K562 (cell line): Measurements from ENCODE around the gene RAB27B. TPM values are rescaled to one million over a fixed set of nuclear protein-coding genes. Genes with fewer than 3 reads are reported as not detected.

Source experiments
- ATAC-seq: fragments of 200-7000 bp; cut with Tn5 transposase; 3 replicates; pipeline ENCODE4 v1.9.1; 2020; ENCODE audit warnings: moderate library complexity
- BruUV-seq: library from RNA; stranded (reverse); fragments of 400-500 nt; replicated peaks from 2 replicates; lab custom pipeline; 2021; lab: Mats Ljungman, UMichigan
- CTCF ChIA-PET: fragments of 300-600 bp; formaldehyde crosslinking; extraction: SDS; loops from one replicate; lab custom pipeline; 2021; ENCODE audit warnings: low intra/inter-chr PET ratio; lab: Yijun Ruan, JAX
- POLR2A ChIA-PET: fragments of 300-600, 350-650 bp; sonication (Branson Sonifier 250); formaldehyde crosslinking; extraction: SDS; loops from one replicate; lab custom pipeline; 2021; ENCODE audit warnings: antibody characterized with exemption, inconsistent platforms; lab: Yijun Ruan, JAX
- DNase-seq, 4 experiments: peaks; one replicate each; pipeline versions ENCODE4 v3.0.0 to v3.0.0-alpha.2; 2011 to 2018; ENCODE audit warnings: low spot score in 3 of 4, mixed read lengths in 3 of 4; ENCODE audit errors: extremely low read depth in 1 of 4
- FAIRE-seq: peaks from 2 replicates; lab custom pipeline; 2011; peaks lifted over from hg19 to GRCh38; lab: Jason Lieb, UNC
- H2AFZ ChIP-seq: 2 replicates; pipeline ENCODE4 v1.6.0; 2011; ENCODE audit warnings: low read depth, low read length, control low read depth, inconsistent platforms
- H3K27ac ChIP-seq: fragments of 200-600 bp; 3 replicates; pipeline ENCODE4 v1.8.0; 2011; ENCODE audit warnings: low read depth, mild to moderate bottlenecking, control low read depth, inconsistent platforms, low read length, moderate library complexity, mixed read lengths; ENCODE audit errors: extremely low read depth
- H3K27me3 ChIP-seq, 2 experiments: fragments of 300-600 bp in 1 of 2; 2 replicates in 1 of 2; 3 replicates in 1 of 2; pipeline versions ENCODE4 v1.6.0 to v1.8.0; 2011; ENCODE audit warnings: inconsistent platforms in 2 of 2, low read length in 2 of 2, mild to moderate bottlenecking in 1 of 2, mixed read lengths in 1 of 2, moderate library complexity in 1 of 2; ENCODE audit not compliant: control insufficient read depth in 2 of 2, insufficient read depth in 2 of 2
- H3K36me3 ChIP-seq: fragments of 300-600 bp; 3 replicates; pipeline ENCODE4 v1.8.0; 2011; ENCODE audit warnings: mild to moderate bottlenecking, low read length, inconsistent platforms; ENCODE audit not compliant: control insufficient read depth, insufficient read depth
- H3K4me1 ChIP-seq, 2 experiments: fragments of 200-600 bp in 1 of 2; replicated peaks in 1 of 2; 2 replicates in 1 of 2; 3 replicates in 1 of 2; pipeline versions ENCODE4 v1.5.1 to v1.8.0; 2011; ENCODE audit warnings: inconsistent platforms in 2 of 2, low read length in 2 of 2, mild to moderate bottlenecking in 1 of 2, mixed read lengths in 1 of 2, moderate library complexity in 1 of 2; ENCODE audit not compliant: control insufficient read depth in 2 of 2, insufficient read depth in 2 of 2
- H3K4me2 ChIP-seq: 2 replicates; pipeline ENCODE4 v1.6.1; 2011; ENCODE audit warnings: low read length, control low read depth, inconsistent platforms, mixed read lengths; ENCODE audit not compliant: insufficient read depth
- H3K4me3 ChIP-seq: fragments of 200-600 bp; sonication (generic), shearing (Covaris generic); 2 replicates; pipeline ENCODE4 v1.5.1; 2016; ENCODE audit warnings: control low read depth, inconsistent platforms
- H3K79me2 ChIP-seq: fragments of 200-600 bp; 3 replicates; pipeline ENCODE4 v1.8.0; 2011; ENCODE audit warnings: low read length, inconsistent platforms; ENCODE audit not compliant: control insufficient read depth, insufficient read depth
- H3K9ac ChIP-seq, 2 experiments: 2 replicates each; pipeline versions ENCODE4 v1.6.0 to v1.6.1; 2011; ENCODE audit warnings: low read depth in 2 of 2, low read length in 2 of 2, control low read depth in 1 of 2, inconsistent platforms in 1 of 2, mild to moderate bottlenecking in 1 of 2, mixed read lengths in 1 of 2; ENCODE audit not compliant: insufficient read depth in 1 of 2
- H3K9me1 ChIP-seq: one replicate; pipeline ENCODE4 v1.6.0; 2011; ENCODE audit warnings: inconsistent platforms, mild to moderate bottlenecking, low read length, moderate library complexity; ENCODE audit not compliant: control insufficient read depth, insufficient read depth
- H3K9me3 ChIP-seq: replicated peaks from 2 replicates; pipeline ENCODE4 v1.5.1; 2011; ENCODE audit warnings: low read depth, low read length, inconsistent platforms; ENCODE audit not compliant: control insufficient read depth, insufficient read depth
- H4K20me1 ChIP-seq: replicated peaks from 2 replicates; pipeline ENCODE4 v1.6.1; 2011; ENCODE audit warnings: low read length, inconsistent platforms, mixed read lengths; ENCODE audit not compliant: control insufficient read depth, insufficient read depth
- GABPB1 ChIP-seq: sonication (generic); formaldehyde crosslinking; IDR thresholded peaks from 2 replicates; pipeline ENCODE4 v1.8.0; 2022; ENCODE audit warnings: mild to moderate bottlenecking, missing genetic modification reagents
- MECOM ChIP-seq: fragments of 250-450 bp; sonication (Bioruptor Pico); IDR thresholded peaks from 2 replicates; pipeline ENCODE4 v1.8.0; 2022; ENCODE audit warnings: inconsistent platforms
- PTBP1 ChIP-seq: fragments of 200-400 bp; formaldehyde crosslinking; IDR thresholded peaks from 2 replicates; pipeline ENCODE4 v1.6.1; 2017; ENCODE audit warnings: low read depth, low read length
- RAD51 ChIP-seq: fragments of 450-650 bp; IDR thresholded peaks from 2 replicates; pipeline ENCODE4 v1.7.1; 2016; ENCODE audit warnings: low read depth, mild to moderate bottlenecking, borderline replicate concordance
- RCOR1 ChIP-seq, 2 experiments: IDR thresholded peaks; 2 replicates each; pipeline ENCODE4 v1.6.1; 2012; ENCODE audit warnings: low read depth in 2 of 2, low read length in 2 of 2, borderline replicate concordance in 1 of 2, improper control_type of control experiment in 1 of 2
- RFX5 ChIP-seq: IDR thresholded peaks from 2 replicates; pipeline ENCODE4 v1.6.1; 2011; ENCODE audit warnings: low read depth, mild to moderate bottlenecking, improper control_type of control experiment, low read length
- TBP ChIP-seq: optimal IDR thresholded peaks from 2 replicates; pipeline ENCODE3; 2011; ENCODE audit warnings: low read depth, low read length, improper control_type of control experiment
- ZNF133 ChIP-seq: fragments of 250-450 bp; sonication (Bioruptor Pico); IDR thresholded peaks from 2 replicates; pipeline ENCODE4 v1.4.0; 2020; ENCODE audit warnings: mild to moderate bottlenecking
- ZNF277 ChIP-seq: fragments of 250-450 bp; sonication (Bioruptor Pico); IDR thresholded peaks from 2 replicates; pipeline ENCODE4 v1.8.0; 2022; ENCODE audit warnings: inconsistent platforms, mild to moderate bottlenecking, moderate library complexity, borderline replicate concordance
- ZNF445 ChIP-seq: fragments of 250-450 bp; sonication (Bioruptor Pico); IDR thresholded peaks from 2 replicates; pipeline ENCODE4 v1.4.0; 2020; ENCODE audit warnings: low read depth, mild to moderate bottlenecking, moderate library complexity
- ZNF76 ChIP-seq: fragments of 250-450 bp; sonication (Bioruptor Pico); IDR thresholded peaks from 2 replicates; pipeline ENCODE4 v1.4.0; 2020; ENCODE audit warnings: mild to moderate bottlenecking, moderate library complexity, borderline replicate concordance
- WGBS: fragments of 100-300 bp; shearing (Covaris generic); methylation state at CpG from one replicate; pipeline ENCODE4 v1.1.6; 2016; ENCODE audit warnings: low coverage, mixed read lengths; ENCODE audit not compliant: insufficient coverage; ENCODE audit errors: missing lambda C conversion rate; 5-methylcytosine and 5-hydroxymethylcytosine counted together
- in situ Hi-C: fragments of 300-500 bp; cut with MboI; formaldehyde crosslinking; loops from 4 replicates; pipeline ENCODE4 v1.15.0; 2018; ENCODE audit warnings: inconsistent platforms, mixed read lengths
- intact Hi-C: fragments of 100-400 bp; cut with micrococcal nuclease; formaldehyde crosslinking; loops from 2 replicates; pipeline ENCODE4 v1.14.2; 2022
- polyA plus RNA-seq, 8 experiments: library from polyadenylated mRNA; depleted of rRNA in 4 of 8; stranded (reverse) in 5 of 8; unstranded in 3 of 8; fragments of >200 nt; fragmentation: Nextera tagmentation in 2 of 8; fragmentation: Illumina TruSeq in 1 of 8; extraction: Ambion mirVana in 2 of 8; extraction: Trizol in 1 of 8; gene quantifications; 2 replicates each; pipeline versions ENCODE4 v1.2.1 to v1.2.3, GENCODE V29; 2011 to 2014; ENCODE audit warnings: inconsistent platforms in 1 of 8, missing spikeins in 1 of 8
- total RNA-seq, 7 experiments: library from RNA; depleted of rRNA in 6 of 7; stranded (reverse); fragments of >200 nt in 6 of 7; fragmentation: Illumina TruSeq in 2 of 7; extraction: Trizol in 2 of 7; gene quantifications; 2 replicates each; pipeline versions ENCODE4 v1.2.1 to v1.2.3, GENCODE V29; 2011 to 2021; ENCODE audit warnings: low replicate concordance in 1 of 7
- TF ChIP-seq, protein P1 (sequence below): fragments of 450-650 bp; IDR thresholded peaks from 2 replicates; pipeline ENCODE4 v1.6.1; 2016; ENCODE audit warnings: low read depth

RAB27B gene
- total and polyA plus RNA-seq, 9 of the 15 experiments (the other 6 are each of a cell fraction or from before 2014, with no cell fraction given), result 0.44 to 5.7 (median 1.2) TPM

DNA sequence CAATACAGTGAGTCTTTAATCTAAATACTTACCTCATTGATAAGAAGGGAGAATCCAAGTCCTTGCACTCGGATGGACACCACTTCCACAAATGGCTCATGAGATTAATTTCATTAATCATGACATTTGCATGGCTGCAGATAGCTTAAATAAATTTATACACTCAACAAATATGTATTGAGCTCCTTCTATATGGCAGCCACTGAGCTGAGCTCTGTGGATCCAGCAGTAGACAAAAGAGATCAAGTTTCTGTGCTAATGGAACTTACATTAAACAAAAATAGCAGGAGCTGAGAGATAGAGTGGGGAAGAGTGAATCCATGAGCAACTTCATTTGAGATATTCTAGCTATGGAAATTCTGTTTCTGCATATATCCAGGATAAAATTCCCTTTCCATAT lies 44.4 kb downstream of the RAB27B start:
- in situ Hi-C loops, result no loop called here
- no peaks in the 10 kb centered on the region for H4K20me1 ChIP-seq
- 20% methylated on average over 1 of the region's 1 CpG for WGBS
- no peaks in the 10 kb centered on the region for H3K27me3 ChIP-seq
- intact Hi-C loops, result no loop called here
- H3K4me3 ChIP-seq, result no peak overlapping the region
- no peak for ATAC-seq
- H3K9ac ChIP-seq, result peak overlapping the region in 1 of 2 experiments; percentile 20; a peak in 1 of 4 replicates
- H3K4me2 ChIP-seq, result no peak overlapping the region
- H2AFZ ChIP-seq, result peak overlapping the region; percentile 32; the same call in 1 of the 2 replicates
- no peak for DNase-seq
- CTCF ChIA-PET, result no interaction called here
- no peak for TF ChIP-seq PTBP1
- TF ChIP-seq RFX5, result no peak
- TF ChIP-seq, protein P1, sequence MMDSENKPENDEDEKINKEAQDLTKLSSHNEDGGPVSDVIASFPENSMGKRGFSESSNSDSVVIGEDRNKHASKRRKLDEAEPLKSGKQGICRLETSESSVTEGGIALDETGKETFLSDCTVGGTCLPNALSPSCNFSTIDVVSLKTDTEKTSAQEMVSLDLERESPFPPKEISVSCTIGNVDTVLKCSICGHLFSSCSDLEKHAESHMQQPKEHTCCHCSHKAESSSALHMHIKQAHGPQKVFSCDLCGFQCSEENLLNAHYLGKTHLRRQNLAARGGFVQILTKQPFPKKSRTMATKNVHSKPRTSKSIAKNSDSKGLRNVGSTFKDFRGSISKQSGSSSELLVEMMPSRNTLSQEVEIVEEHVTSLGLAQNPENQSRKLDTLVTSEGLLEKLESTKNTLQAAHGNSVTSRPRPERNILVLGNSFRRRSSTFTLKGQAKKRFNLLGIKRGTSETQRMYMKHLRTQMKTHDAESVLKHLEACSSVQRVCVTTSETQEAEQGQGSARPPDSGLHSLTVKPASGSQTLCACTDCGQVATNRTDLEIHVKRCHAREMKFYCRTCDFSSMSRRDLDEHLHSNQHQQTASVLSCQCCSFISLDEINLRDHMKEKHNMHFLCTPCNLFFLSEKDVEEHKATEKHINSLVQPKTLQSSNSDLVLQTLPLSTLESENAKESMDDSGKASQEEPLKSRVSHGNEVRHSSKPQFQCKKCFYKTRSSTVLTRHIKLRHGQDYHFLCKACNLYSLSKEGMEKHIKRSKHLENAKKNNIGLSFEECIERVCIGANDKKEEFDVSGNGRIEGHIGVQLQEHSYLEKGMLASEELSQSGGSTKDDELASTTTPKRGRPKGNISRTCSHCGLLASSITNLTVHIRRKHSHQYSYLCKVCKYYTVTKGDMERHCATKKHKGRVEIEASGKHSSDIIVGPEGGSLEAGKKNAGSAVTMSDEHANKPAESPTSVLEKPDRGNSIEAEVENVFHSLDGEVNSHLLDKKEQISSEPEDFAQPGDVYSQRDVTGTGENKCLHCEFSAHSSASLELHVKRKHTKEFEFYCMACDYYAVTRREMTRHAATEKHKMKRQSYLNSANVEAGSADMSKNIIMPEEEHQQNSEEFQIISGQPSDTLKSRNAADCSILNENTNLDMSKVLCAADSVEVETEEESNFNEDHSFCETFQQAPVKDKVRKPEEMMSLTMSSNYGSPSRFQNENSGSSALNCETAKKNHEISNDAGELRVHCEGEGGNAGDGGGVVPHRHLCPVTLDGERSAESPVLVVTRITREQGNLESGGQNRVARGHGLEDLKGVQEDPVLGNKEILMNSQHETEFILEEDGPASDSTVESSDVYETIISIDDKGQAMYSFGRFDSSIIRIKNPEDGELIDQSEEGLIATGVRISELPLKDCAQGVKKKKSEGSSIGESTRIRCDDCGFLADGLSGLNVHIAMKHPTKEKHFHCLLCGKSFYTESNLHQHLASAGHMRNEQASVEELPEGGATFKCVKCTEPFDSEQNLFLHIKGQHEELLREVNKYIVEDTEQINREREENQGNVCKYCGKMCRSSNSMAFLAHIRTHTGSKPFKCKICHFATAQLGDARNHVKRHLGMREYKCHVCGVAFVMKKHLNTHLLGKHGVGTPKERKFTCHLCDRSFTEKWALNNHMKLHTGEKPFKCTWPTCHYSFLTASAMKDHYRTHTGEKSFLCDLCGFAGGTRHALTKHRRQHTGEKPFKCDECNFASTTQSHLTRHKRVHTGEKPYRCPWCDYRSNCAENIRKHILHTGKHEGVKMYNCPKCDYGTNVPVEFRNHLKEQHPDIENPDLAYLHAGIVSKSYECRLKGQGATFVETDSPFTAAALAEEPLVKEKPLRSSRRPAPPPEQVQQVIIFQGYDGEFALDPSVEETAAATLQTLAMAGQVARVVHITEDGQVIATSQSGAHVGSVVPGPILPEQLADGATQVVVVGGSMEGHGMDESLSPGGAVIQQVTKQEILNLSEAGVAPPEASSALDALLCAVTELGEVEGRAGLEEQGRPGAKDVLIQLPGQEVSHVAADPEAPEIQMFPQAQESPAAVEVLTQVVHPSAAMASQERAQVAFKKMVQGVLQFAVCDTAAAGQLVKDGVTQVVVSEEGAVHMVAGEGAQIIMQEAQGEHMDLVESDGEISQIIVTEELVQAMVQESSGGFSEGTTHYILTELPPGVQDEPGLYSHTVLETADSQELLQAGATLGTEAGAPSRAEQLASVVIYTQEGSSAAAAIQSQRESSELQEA, result no peak
- no peak for TF ChIP-seq RCOR1 (IDR thresholded peaks at IDR 0.05; ENCODE audit: borderline replicate concordance in 1 of 2, low read depth in 2 of 2, low read length in 2 of 2)
- no peak for TF ChIP-seq ZNF445 (CRISPR knock-in tag)
- TF ChIP-seq TBP, result no peak
- TF ChIP-seq ZNF133 (CRISPR knock-in tag), result no peak
- no peak for TF ChIP-seq MECOM (CRISPR knock-in tag)
- no peak for TF ChIP-seq ZNF277 (CRISPR knock-in tag)
- TF ChIP-seq ZNF76 (CRISPR knock-in tag), result no peak
- TF ChIP-seq GABPB1 (CRISPR knock-in tag), result no peak
- TF ChIP-seq RAD51, result no peak
- no peaks in the 10 kb centered on the region for H3K9me3 ChIP-seq
- BruUV-seq, result no TSS peak
- H3K4me1 ChIP-seq, result peaks cover 0 to 20% of the 10 kb centered on the region in 2 experiments; a peak in 3 of 5 replicates
- H3K79me2 ChIP-seq, result no peaks in the 10 kb centered on the region
- FAIRE-seq, result no peak
- peak overlapping the region; percentile 42 for H3K27ac ChIP-seq
- POLR2A ChIA-PET, result no interaction called here
- H3K9me1 ChIP-seq, result no peaks in the 10 kb centered on the region
- H3K36me3 ChIP-seq, result no peaks in the 10 kb centered on the region
